ENCODE data around the gene DNAAF6.

DNAAF6 gene

DNA sequence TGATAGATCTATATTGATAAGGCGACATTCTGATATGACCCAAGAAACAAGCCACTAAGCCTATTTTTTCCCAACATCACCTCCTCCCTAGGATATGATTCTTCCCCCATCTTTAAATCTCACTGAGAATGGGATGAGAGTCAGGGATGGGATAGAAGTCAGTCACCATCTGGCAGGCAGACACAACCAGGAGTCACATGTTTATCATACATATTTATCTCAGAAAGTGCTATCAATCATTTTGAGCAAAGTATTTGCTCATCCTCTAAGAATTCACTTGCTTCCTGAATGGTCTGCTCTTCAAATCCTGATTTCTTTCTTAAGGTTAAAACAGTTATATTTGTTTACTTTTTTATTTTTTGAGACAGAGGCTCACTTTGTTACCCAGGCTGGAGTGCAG lies 20.3 kb downstream of the DNAAF6 start (continued):
- TF ChIP-seq ZSCAN18 (tag by site-specific recombination; IDR thresholded peaks at IDR 0.05), result no peak
- TF ChIP-seq ELK4 (IDR thresholded peaks at IDR 0.05; ENCODE audit: borderline replicate concordance, low read depth, low read length), result no peak
- no peak for TF ChIP-seq ZNF660 (tag by site-specific recombination; IDR thresholded peaks at IDR 0.05)
- TF ChIP-seq ZNF362 (tag by site-specific recombination; IDR thresholded peaks at IDR 0.05), result no peak
- no peak for TF ChIP-seq ZNF768 (tag by site-specific recombination; IDR thresholded peaks at IDR 0.05)
- no peak for TF ChIP-seq ZXDB (tag by site-specific recombination; IDR thresholded peaks at IDR 0.05)
- TF ChIP-seq HOXD13 (CRISPR knock-in tag; IDR thresholded peaks at IDR 0.05; ENCODE audit: borderline replicate concordance), result no peak
- TF ChIP-seq AEBP2 (tag by site-specific recombination; IDR thresholded peaks at IDR 0.05; ENCODE audit: borderline replicate concordance), result no peak
- no peak for TF ChIP-seq ZNF626 (tag by site-specific recombination; IDR thresholded peaks at IDR 0.05)
- no peak for TF ChIP-seq ZNF776 (tag by site-specific recombination; IDR thresholded peaks at IDR 0.05; ENCODE audit: borderline replicate concordance)

- ChIA-PET CTCF (interaction anchor here (0.6 kb wide), 1 partner anchor 227 kb away, joined by 3 read pairs; no protein-coding TSS in a partner anchor), POLR2A (no interaction called here)
- Histone ChIP-seq H3K4me1 (ENCODE audit: control insufficient read depth, insufficient read depth, low read length) (no peaks in the 10 kb centered on the region), H3K9me3 (ENCODE audit: control insufficient read depth, insufficient read depth, low read depth, low read length) (no peaks in the 10 kb centered on the region; the same call in 1 of the 2 replicates), H3K27ac (ENCODE audit: extremely low read depth, low read depth, low read length) (no peak overlapping the region), H3K36me3 (ENCODE audit: control insufficient read depth in 2 of 2, insufficient read depth in 1 of 2, low read length in 2 of 2) (no peaks in the 10 kb centered on the region), H3K4me3 (ENCODE audit: low read depth, low read length) (no peak overlapping the region)
- TF ChIP-seq ZNF248 (tag by site-specific recombination; IDR thresholded peaks at IDR 0.05), result no peak
- peak; percentile 84 for TF ChIP-seq ATF2 (tag by site-specific recombination; IDR thresholded peaks at IDR 0.05; ENCODE audit: low read depth)
Measured at GRCh38 chrX:107227780-107228485, 21.5 kb downstream of the DNAAF6 start.

- no peaks in the 10 kb centered on the region; the same call in 1 of the 2 replicates for H3K9me3 ChIP-seq (ENCODE audit: control insufficient read depth, insufficient read depth, low read depth, low read length)
- H3K4me3 ChIP-seq (ENCODE audit: low read depth, low read length), result no peak overlapping the region
- CTCF ChIA-PET, result no interaction called here
- no peaks in the 10 kb centered on the region for H3K4me1 ChIP-seq (ENCODE audit: control insufficient read depth, insufficient read depth, low read length)
- H3K36me3 ChIP-seq (ENCODE audit: control insufficient read depth in 2 of 2, insufficient read depth in 1 of 2, low read length in 2 of 2), result no peaks in the 10 kb centered on the region
- no peak overlapping the region for H3K27ac ChIP-seq (ENCODE audit: extremely low read depth, low read depth, low read length)
- POLR2A ChIA-PET, result no interaction called here
- TF ChIP-seq ZNF626 (tag by site-specific recombination; IDR thresholded peaks at IDR 0.05) (no peak), ZNF169 (tag by site-specific recombination; IDR thresholded peaks at IDR 0.05) (no peak), ZNF175 (tag by site-specific recombination; IDR thresholded peaks at IDR 0.05) (no peak), KLF16 (tag by site-specific recombination; IDR thresholded peaks at IDR 0.05) (no peak), SCRT2 (tag by site-specific recombination; IDR thresholded peaks at IDR 0.05) (no peak), ZBTB21 (tag by site-specific recombination; IDR thresholded peaks at IDR 0.05) (no peak), BCL11B (tag by site-specific recombination; IDR thresholded peaks at IDR 0.05; ENCODE audit: low read depth) (no peak), ZNF121 (tag by site-specific recombination; IDR thresholded peaks at IDR 0.05) (no peak), ZNF423 (tag by site-specific recombination; IDR thresholded peaks at IDR 0.05) (no peak), ZNF274 (IDR thresholded peaks at IDR 0.05; ENCODE audit: low read length) (no peak), ZNF274 (tag by site-specific recombination; IDR thresholded peaks at IDR 0.05; ENCODE audit: borderline replicate concordance) (no peak), ZBTB44 (tag by site-specific recombination; IDR thresholded peaks at IDR 0.05) (no peak)
Measured at GRCh38 chrX:107228486-107228819, 22.0 kb downstream of the DNAAF6 start.
